ENCODE results near the gene MYBPH. TPM values are rescaled to one million over a fixed set of nuclear protein-coding genes. Genes with fewer than 3 reads are reported as not detected.

MYBPH gene
- total RNA-seq, 4 donors from 2014 or later: 0.37 TPM; not detected in 3

- ATAC-seq (ENCODE audit: low FRiP score): no peak
- DNase-seq (ENCODE audit: low spot score): no peak
- TF ChIP-seq CTCF (IDR thresholded peaks at IDR 0.05): no peak
These were observed 48.6 kb downstream of the MYBPH start for GRCh38 chr1:203126866-203127665.

GRCh38 chr1:203126151-203126865, 49.3 kb downstream of the MYBPH start:
- DNase-seq (ENCODE audit: low spot score) (no peak), ATAC-seq (ENCODE audit: low FRiP score) (no peak)
- TF ChIP-seq CTCF (IDR thresholded peaks at IDR 0.05): no peak

- ATAC-seq (ENCODE audit: low FRiP score) (no peak), DNase-seq (ENCODE audit: low spot score) (no peak)
- no peak for TF ChIP-seq CTCF (IDR thresholded peaks at IDR 0.05)
These were observed 50.9 kb downstream of the MYBPH start for GRCh38 chr1:203124546-203125317.

- DNase-seq (ENCODE audit: low spot score) (no peak), ATAC-seq (ENCODE audit: low FRiP score) (no peak)
- TF ChIP-seq CTCF (IDR thresholded peaks at IDR 0.05): no peak
These were observed 51.6 kb downstream of the MYBPH start for GRCh38 chr1:203124011-203124410.

- DNase-seq (ENCODE audit: low spot score) (no peak), ATAC-seq (ENCODE audit: low FRiP score) (no peak)
- TF ChIP-seq CTCF (IDR thresholded peaks at IDR 0.05): no peak
These were observed 53.5 kb downstream of the MYBPH start for GRCh38 chr1:203122159-203122558.

- TF ChIP-seq CTCF (IDR thresholded peaks at IDR 0.05): no peak
- ATAC-seq (ENCODE audit: low FRiP score) (no peak), DNase-seq (ENCODE audit: low spot score) (no peak)
These were observed 54.2 kb downstream of the MYBPH start for GRCh38 chr1:203121186-203122015.
